Fibroblast of peridontal ligament (primary cell): ENCODE data around the gene GNA14.
A peak's percentile ranks its signal among the peaks of the same experiment; 100 is the strongest.
"Not testable (repeated sequence)": the region's sequence is repeated elsewhere in the genome, so short reads cannot be mapped to it uniquely, and the experiment has no call there.

Source experiments
- DNase-seq: peaks from one replicate; pipeline ENCODE4 v3.0.0-alpha.2; 2010; ENCODE audit errors: extremely low read depth

Gene GNA14

DNA sequence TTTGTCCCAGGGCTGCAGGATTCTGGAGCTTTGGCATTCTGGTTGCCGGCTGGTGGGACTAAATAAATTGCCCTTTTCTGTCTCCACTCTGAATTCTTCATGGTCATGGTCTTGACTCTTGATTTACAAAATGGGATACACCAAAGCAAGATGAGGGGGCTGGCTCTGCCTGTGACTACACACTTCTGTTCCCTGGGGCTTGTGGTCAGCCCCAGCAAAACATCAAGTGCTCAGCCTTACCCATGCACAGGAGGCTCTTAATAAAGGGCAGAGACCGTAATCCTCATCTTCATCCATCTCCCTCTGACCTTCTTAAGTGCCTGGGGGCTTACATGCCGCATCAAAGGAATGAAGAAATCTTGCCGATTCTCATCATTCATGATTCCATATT is 198.0 kb downstream of the GNA14 start:
- DNase-seq = no peak

DNA sequence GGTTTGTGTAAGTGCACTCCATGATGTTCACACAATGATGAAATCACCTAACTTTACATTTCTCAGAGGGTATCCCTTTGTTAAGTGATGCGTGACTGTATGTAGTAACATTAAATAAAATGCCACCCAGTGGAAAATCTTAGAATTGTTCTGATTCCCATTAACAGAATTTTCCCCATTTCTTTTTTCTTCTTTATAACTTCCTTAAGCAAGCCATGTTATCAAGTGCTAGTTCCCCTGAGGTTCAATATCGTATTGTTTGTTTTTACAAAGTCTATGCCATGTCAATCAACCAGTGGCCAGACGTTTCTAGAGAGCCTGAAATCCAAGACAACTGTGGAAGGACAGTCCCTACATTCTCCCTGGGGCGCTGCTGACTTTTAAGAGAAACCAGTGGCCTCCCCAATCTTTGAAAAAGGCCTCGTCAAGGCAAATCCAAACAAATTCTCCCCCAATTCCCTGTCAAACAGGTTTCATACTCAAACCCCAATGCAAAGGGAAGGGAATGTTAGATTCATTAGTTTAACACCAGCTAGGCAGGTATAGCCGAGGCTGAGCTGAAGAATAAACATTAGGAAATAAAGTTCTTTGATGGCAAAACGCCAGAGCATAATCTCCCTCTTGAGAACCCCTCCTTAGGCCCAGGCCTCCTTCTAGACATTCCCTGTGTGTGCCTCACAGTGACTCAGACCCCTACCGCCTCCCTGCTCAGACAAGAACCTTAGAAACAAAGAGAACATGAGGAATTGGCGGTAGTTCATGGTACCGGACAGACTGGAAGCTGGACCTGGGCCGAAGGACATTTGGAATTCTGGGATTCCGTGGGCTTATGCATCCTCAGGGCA is 198.7 kb downstream of the GNA14 start:
- peak; percentile 33 for DNase-seq

DNA sequence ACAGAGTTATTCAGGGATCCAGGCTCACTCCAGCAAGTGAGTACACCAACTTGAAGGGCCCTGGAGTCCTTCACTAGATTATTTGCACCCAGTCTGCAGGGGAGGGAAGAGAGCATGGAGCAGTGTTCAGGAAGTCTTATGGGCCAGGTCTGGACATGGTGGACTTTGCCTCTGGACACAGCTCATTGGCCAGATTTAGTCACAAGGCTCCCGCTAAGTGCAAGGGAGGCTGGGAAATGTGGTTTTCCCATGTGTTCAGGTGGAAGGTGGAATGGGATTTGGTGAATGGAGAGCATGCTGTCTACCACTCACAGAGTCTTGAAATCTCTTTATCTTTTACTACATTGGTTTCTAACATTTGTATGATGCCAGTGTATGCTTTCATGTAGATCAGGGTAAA is 200.5 kb downstream of the GNA14 start:
- no peak for DNase-seq

DNA sequence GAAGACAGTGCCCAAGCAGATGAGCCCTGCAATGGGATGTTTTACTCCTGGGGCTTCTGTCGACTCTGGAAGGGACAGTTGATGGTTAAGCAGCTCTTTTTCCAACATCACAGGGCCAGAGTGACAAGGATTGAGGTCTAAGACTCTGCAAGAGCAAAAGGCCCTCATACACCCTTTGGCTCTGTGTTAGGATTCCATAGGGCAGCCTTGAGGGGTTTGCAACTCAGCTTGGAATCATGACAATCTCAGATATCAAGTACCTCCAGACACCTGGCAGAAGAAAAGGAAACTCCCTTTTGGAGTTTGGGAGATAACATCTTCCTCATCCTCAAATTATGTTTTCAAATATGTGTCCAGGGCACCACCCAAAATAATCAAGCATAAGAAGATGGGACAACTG is 205.7 kb downstream of the GNA14 start:
- no peak for DNase-seq

DNA sequence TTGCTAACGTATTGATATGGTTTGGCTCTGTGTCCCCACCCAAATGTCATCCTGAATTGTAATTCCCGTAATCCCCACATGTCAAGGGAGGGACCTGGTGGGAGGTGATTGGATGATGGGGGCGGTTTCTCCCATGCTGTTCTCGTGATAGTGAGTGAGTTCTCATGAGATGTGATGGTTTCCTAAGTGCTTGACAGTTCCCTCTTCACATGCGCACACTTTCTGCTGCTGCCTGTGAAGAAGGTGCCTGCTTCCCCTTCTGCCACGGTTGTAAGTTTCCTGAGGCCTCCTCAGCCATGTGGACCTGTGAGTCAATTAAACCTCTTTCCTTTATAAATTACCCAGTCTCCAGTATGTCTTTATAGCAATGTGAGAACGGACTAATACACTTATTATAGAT is 207.0 kb downstream of the GNA14 start:
- DNase-seq = not testable (repeated sequence)

DNA sequence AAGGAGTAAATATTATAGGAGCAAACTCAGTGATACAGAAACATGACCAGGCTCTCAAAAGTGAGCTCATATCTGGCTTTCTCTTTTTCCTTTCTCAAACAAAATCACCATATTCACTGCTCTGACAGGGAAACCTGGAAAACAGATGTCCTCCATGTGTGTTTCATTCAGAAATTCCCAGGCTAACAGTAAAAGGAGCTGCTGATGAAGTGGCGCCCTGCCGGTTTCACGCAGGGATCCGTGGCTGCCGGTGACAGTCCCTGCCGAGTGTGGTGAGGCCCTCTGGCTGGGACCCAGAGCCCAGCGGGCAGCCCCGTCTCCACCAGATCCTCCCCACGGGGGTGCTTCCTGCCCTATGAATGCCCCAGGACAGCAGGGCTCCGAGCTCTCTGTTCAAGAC is 208.1 kb downstream of the GNA14 start:
- DNase-seq = peak; percentile 70

DNA sequence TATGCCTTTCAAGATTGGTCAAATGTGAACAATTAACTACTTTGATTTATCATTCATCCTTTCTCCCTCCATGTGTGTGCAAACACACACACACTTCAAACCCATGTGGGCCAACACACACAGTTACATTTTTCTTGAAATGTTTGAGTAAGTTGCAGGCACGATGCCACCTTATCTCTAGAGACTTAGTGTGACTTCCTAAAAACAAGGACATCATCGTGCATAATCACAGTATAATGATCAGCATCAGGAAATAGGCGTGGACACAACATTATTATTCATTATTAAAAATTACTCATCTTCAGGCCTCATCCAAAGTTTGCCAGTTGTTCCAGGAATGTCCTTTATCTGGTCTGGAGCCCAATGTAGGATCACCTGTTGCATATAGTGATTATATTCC is 209.5 kb downstream of the GNA14 start:
- no peak for DNase-seq

DNA sequence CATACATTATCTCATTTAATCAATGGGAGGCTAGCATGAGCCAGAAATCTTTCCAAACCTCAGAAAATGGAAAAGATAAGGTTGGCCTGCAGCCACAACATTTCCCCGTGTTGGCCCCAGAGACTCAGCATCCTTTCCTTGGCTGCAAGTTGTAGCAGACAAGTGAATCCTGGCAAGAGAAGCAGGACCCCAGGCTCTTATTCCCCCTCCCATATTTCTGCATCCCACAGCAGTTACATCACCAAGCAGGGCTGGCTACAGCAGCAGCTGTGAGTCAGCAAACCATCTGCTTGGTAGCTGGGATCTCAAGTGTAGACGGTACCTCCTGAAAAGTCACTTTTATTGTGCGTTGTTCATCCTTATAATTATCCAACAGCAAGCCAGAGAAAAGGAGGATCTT is 212.4 kb downstream of the GNA14 start:
- DNase-seq = peak; percentile 43

DNA sequence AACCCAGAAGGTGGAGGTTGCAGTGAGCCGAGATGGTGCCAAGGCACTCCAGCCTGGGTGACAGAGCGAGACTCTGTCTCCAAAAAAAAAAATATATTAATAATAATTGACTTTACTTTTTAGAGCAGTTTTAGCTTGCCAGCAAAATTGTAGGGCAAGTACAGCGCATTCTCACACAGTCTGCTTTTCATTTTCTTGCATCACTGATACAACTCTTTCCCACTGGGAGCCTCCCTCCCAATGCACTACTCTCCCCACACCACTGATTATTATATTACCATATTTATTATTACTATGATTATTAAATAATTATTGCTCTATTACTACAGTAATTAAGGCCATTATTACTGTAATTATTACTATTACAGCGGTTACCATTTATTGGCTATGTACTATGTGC is 212.8 kb downstream of the GNA14 start:
- no peak for DNase-seq

DNA sequence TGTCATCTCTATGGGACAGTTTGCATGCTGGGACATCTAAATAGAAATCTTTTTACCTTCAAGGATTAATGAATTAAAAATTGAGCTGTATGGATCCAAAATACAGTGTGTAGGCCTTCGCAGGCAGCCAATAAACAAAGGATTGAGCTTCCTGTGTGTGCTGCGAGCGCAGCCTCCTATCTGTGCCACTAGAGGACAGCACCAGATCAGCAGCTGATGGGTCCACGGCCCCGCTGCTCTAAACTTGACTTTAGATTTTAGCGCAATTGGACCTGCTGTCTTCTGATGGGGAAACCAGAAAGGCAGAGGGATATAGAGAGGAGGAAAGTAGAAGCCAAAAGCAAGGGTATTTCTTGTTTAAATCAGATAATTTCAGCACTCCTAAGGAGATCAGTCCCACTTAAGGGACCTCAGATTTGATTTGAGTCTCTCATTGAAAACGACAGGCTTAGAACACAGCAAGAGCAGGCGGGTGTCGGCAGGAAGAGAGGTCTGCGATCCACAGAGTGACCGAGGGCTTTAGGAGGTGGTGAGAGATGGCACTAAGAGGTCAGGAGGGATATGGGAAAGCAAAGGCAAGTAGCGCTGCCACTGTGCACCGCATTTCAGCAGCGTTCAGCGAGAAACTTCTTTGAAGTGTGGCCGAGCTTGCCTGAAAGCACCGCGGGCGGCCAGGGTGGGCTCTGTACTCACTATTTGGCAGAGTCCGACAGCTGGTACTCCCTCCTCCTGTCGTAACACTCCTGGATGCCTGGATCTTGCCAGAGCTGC is 214.3 kb downstream of the GNA14 start:
- DNase-seq = peak; percentile 79

DNA sequence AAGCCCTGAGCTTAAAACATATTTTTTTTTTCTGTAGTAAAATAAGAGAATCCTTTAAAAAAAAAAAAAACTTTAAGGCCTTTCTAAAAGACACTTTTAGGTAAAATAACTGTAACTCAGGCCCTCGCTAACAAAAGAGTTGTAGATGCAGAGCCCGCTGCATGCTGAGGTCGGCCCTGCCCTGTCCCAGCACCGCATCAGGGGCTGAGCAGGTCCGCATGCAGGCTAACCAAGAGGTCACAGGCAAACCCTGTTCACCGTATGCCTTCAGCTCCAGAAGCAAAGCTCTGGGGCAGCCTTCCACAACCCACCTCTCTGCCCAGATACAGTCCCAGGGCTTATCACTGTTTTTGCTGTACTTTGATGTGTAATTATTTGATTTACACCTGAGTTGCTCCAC is 216.1 kb downstream of the GNA14 start:
- DNase-seq = no peak

DNA sequence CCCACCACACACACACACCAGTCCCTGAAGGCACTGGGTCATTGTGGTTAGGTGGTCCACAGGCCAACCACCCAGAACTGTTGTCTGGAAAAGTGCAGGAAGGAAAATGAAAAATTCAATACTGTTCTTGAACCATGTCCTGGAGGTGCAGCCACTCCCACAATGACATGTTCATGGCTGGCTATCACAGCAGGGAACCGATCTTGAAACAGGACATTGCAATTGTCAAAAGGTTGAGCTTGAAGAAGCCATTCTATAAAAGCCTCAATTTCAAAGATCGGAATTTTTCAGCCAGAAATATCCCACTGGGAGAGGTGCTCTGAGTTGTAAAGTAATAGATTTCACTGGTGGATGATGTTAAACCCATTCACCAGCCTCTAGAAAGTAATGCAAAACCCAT is 218.2 kb downstream of the GNA14 start:
- no peak for DNase-seq

DNA sequence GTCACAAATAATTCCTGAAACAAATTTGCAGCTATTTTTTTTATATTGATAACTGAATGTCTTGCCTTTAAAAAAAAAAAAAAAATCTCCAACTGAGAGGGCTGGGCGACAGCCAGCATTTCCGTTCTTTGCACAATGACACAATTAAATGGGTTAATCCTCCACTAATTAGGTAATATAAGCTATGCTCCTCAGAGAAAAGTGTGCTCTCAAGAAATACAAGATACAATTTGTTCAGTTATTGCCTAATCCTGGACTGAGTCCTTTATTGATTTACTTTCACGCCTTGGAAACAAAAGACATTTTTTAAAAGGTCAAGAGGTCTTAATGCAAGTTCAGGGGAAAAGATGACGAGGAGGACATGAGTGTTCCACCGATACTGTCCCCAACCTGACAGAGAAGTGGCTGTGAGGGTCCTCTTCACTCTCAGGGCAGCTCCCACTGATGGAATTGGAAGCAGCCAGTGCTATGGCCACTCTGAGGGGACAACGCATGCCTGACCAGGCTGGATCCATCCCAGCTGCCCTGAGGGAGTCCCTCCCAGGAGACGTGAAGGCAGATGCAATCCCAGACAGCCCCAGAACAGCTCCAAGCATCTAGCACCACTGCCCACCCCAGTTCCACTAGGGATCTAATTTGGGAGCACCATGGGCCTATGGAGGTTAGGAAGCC is 220.7 kb downstream of the GNA14 start:
- DNase-seq = no peak

DNA sequence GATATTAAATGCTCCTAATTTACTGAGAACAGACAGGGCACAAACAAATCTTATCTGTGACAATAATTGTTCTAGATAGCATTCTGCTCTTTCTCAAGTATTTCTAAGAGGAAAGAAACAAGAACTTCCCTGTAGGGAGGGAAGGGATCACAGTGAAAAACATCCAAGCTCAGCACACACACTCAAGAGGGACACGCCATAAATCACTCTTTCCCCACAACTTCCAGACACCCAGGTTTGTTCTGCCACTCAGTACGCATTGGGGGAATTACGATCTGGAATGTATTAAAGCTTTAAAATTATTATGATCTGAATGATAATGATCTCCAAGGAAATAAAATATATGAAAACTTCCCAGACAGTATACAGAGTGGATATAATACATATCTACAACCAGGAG is 221.4 kb downstream of the GNA14 start:
- no peak for DNase-seq

DNA sequence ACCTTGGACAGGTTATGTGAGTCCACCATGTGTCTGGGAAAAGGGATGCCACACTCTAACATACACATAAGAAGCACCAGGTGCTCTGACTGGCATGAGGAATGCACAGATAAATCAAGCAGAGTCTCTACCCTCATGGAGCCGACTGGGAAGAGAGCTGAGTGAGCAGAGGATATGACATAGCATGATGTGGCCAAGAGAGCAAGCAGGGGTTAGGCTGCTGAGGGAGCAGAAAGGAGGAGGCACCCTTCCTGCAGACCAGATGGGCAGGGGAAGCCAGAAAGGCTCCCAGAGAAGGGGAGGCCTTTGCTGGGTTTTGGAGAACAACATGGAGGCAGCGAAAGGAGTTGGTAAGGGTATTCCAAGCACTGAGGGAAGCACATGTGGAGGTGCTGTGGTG is 223.1 kb downstream of the GNA14 start:
- DNase-seq = no peak

DNA sequence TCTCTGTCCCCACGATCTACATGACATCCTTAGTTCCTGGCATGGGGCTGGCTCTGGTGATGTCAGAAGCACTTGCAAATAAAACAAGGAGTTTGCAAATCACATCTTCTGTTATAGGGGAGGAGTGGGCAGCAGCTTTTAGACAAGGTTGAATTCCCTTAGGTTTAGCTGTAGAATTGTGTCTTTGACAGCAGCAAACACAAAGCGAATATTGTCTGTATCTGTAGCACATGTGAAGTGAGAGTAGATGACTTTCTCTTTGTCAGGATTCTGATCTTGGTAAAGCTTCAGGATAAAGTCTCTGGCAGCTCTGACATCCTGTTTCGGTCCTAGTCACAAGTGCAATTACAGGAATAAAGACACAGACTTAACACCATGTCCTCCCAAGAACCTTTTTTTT is 224.3 kb downstream of the GNA14 start:
- DNase-seq = no peak

DNA sequence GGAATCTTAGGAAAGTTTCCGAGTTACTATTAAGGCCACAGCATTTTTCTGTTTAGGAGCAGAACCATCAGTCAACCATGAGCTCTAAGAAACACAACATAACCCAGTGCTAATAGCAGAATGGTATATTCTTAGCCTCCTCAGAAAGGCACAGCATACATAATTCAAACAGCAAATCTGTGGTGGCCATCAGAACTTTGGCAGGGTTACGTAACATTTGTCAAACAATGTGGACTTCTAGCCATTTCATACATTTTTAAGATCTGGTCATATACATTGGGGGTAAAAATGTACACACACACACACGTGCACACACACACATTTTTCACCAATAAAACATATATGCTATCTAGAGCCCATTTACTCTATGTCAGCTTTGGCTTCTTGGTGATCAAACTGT is 225.2 kb downstream of the GNA14 start:
- DNase-seq = no peak

DNA sequence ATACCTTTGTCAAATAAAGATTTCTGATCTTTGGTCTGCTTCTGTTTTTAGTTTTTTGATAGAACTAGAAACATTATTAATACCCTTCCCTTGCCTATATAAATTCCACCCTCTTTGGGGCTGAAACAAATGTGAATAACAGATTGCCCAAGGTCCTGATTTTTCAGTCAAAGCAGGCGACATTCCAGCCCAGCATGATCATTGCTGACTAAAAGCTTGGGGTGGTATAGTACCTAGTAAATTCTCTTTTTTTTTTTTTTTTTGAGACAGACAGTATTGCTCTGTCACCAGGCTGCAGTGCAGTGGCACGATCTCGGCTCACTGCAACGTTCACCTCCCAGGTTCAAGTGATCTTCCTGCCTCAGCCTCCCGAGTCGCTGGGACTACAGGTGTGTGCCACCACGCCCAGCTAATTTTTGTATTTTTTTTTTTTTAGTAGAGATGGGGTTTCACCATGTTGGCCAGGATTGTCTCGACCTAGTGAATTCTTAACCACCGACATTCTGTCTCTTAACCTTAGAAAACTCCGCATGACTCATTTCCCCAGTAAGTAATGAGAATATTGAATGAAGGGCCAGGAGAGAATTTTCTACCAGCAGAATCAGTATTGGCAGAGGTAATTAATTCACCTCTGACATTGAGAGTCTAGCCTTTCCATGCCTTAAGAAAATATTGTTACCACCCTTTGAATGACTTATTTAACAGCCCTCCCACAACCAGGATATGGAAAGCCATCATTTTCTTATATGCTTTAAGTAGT is 226.4 kb downstream of the GNA14 start:
- DNase-seq = peak; percentile 18

DNA sequence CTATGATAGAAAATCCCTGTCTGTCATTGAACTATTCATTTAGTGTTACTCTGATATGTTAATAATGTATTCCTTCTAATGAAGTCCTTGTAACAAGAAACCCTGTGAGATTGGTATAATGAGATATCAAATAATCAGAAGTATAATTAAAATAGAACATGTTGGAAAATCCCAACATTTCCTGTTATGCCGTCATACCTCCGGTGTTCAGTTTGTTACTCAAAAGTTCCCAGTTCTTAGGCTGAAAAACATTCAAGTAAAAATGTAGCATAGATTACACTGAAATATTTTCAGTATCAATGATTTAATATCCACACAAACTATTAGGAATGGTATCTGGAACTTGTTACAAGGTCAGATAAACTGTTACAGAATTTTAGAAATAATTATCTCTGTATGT is 227.5 kb downstream of the GNA14 start:
- no peak for DNase-seq

DNA sequence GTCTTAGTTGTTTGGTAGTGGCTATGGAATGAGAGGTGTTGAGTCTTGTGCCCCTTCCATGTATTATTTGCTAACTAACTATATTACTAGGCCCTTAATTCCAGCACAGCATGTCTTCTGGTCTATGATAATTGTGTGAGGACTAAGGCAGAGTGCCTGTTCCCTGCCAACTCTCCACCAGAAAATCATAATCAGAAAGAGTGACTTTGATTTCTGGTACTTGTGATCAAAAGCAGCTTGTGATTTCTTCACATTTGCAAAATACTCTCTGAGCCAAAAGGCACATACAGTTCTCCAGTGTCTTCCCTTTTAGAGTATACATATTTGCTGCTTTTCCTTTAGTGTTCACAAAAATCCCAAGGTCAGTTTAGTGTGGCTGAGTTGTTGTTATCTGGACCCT is 229.9 kb downstream of the GNA14 start:
- peak; percentile 63 for DNase-seq

DNA sequence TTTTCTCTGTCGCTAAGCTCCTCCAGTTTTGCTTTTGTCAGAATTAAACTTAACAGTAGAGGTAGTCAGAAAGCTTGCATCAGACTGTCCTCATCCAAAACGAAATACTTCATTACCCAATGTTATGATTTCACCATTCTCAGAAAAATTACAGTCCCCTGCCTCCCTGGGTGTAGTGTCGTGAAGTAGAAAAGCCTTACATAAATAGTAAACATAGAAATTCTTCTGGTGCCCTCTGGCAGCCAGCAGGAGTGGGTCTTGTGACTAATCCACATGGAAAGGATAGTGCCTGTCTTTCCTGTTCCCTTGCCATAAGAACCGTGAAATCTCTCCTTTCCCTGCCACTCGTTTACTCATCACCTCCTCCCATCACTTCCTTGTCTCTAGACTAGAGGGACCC is 230.6 kb downstream of the GNA14 start:
- DNase-seq = peak; percentile 97

DNA sequence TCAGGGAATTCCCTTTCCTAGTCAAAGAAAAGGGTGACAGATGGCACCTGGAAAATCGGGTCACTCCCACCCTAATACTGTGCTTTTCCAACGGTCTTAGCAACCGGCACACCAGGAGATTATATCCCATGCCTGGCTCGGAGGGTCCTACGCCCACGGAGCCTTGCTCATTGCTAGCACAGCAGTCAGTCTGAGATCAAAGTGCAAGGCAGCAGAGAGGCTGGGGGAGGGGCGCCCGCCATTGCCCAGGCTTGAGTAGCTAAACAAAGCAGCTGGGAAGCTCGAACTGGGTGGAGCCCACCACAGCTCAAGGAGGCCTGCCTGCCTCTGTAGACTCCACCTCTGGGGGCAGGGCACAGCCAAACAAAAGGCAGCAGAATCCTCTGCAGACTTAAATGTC is 239.6 kb downstream of the GNA14 start:
- not testable (repeated sequence) for DNase-seq
